ENCODE results near the gene KNOP1. TPM values are rescaled to one million over a fixed set of nuclear protein-coding genes. Genes with fewer than 3 reads are reported as not detected.

KNOP1 gene
- total RNA-seq, 1 donor from 2014 or later, result 36.0 TPM

DNA sequence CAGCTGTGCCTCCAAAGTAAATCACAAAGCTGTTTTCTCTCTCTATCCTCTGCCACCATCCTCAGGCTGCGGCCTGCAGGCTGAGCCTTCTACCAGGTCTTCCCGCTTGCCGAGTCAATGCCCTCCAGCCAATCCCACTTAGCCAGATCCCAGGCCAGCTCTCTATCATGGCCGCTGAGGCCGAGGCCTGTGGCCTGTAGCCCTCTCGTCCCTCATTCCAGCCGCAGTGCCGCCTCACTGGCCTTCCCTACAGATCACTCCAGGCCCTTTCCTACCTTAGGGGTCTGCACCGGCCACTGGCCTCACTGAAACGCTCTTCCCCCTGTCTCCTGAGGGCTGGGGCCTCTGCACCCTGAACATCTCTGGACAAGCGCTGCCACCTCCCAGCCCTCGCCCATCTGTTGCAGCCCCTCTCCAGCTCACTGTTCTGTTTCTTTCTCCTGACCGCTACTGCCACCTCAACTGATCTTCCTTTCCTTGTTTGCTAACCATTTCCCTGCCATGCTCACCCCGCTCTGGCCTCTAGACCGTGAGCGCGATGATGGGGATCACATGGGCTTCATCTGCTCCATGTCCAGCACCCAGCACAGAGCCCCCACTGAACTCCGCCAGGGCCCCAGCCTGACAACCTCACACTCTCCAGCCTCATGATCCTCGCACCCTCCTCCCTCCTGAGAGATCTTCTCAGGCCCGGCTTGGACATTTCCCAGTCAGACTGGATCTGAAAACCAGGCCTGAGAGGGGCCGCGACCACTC, 8.5 kb downstream of the KNOP1 start:
- peaks cover 8% of the 10 kb centered on the region for H3K4me1 Mint-ChIP-seq (ENCODE audit: low read depth)
- H3K36me3 Mint-ChIP-seq (ENCODE audit: low read depth), result peaks cover 30% of the 10 kb centered on the region
- H3K27ac Mint-ChIP-seq, result no peak overlapping the region
- H3K4me3 Mint-ChIP-seq, result no peak overlapping the region
- H3K27me3 Mint-ChIP-seq (ENCODE audit: insufficient read depth), result no peaks in the 10 kb centered on the region
- no peak for DNase-seq (ENCODE audit: low spot score)
- H3K9me3 Mint-ChIP-seq, result no peaks in the 10 kb centered on the region
- intact Hi-C loops (cut with micrococcal nuclease), result no loop called here

DNA sequence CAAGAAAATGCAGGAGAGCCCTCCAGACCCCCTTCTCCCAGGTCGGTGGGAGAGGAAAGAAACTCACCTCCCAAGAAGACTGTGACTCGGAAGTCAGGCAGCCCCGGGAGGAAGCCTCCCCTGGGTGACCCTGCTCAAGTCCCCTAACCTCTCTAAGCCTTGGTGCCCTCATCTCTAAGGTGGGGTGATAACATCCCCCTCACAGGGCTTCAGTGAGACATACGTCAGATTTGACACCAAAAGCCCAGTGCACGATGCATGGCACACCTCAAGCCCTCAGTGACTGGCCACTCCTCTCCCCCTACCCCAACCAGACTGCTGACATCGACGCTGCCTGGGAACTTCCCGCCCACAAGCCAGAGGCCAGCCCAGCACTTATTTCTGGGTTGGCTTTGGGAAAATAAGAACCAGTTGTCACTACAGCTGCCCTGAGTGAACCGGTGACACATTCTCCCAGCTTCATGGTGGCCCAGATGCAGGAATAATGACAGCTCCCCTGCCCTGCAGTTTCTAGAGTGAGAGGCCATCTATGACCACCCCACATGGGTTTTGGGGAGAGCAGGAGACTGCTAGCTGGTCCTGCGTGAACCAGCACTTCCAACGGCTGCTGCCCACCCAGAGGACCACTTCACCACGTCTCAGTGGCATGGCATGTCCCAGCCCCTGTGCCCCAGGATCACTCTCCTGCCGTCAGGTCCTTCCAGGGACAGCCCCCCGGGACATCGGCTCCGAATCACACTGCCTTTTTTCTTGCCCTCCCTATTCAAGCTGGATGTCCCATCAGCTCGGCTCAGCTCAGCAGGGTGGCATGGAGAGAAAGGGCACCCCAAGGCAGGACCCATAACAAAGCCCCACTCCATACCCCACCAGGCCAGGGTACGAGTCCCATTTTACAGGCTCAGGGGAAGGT, 9.5 kb downstream of the KNOP1 start:
- Mint-ChIP-seq H3K27me3 (ENCODE audit: insufficient read depth) (no peaks in the 10 kb centered on the region), H3K36me3 (ENCODE audit: low read depth) (peaks cover 25% of the 10 kb centered on the region), H3K9me3 (no peaks in the 10 kb centered on the region), H3K27ac (no peak overlapping the region), H3K4me1 (ENCODE audit: low read depth) (peaks cover 8% of the 10 kb centered on the region), H3K4me3 (no peak overlapping the region)
- DNase-seq (ENCODE audit: low spot score), result no peak
- intact Hi-C loops (cut with micrococcal nuclease), result no loop called here

DNA sequence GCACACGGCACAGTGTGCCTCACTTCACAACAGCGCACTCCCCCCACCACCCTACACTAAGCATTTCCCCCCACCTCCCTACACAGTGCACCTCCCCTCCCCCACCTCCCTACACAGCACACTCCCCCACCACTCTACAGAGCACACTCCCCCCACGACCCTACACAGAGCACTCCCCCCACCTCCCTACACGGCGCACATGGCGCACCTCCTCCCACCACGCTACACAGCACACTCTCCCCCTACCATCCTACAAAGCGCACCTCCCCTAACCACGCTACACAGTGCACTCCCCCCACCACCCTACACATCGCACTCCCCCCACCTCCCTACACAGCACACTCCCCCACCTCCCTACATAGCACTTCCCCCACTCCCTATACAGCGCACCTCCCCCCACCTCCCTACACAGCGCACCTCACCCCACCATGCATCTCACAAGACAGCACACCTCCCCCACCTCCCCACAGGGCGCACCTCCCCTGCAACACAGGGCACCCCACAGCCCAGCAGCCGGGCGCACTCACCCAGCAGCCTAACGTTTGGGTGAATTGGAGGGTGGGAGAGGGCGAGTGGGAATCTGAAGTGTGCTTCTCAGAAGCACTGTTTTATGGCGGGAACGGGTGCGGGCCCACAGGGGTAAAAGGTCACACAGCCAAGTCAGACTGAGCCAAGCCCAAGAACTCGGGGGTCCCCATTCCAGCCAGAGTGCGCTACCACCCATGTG, 10.3 kb downstream of the KNOP1 start:
- Mint-ChIP-seq H3K36me3 (ENCODE audit: low read depth) (peaks cover 26% of the 10 kb centered on the region), H3K4me1 (ENCODE audit: low read depth) (peaks cover 8% of the 10 kb centered on the region), H3K4me3 (no peak overlapping the region), H3K27ac (no peak overlapping the region), H3K27me3 (ENCODE audit: insufficient read depth) (no peaks in the 10 kb centered on the region), H3K9me3 (no peaks in the 10 kb centered on the region)
- DNase-seq (ENCODE audit: low spot score), result no peak
- intact Hi-C loops (cut with micrococcal nuclease), result no loop called here

DNA sequence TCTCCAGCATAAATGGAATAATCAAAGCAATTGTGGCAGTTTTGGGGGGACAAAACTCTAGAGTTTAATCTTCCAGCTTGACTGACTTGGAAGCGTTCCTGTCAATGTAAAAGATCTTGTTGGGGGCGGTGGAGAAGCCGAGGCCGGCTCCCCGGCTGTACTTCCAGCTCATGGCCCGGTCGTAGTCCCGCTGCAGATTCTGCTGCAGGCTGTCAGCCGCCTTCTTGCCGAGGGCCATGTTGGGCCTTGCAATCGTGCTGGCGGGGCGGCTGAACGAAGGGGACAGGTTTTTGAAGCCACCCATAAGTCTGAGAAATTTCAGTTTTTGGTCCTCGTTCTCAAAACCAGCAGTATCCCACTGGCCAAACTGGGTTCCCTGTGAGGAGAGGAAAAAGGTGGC, 11.2 kb downstream of the KNOP1 start:
- peaks cover 30% of the 10 kb centered on the region for H3K36me3 Mint-ChIP-seq (ENCODE audit: low read depth)
- H3K9me3 Mint-ChIP-seq, result no peaks in the 10 kb centered on the region
- no peak overlapping the region for H3K4me3 Mint-ChIP-seq
- intact Hi-C loops (cut with micrococcal nuclease), result no loop called here
- peaks cover 6% of the 10 kb centered on the region for H3K4me1 Mint-ChIP-seq (ENCODE audit: low read depth)
- no peak overlapping the region for H3K27ac Mint-ChIP-seq
- no peak for DNase-seq (ENCODE audit: low spot score)
- no peaks in the 10 kb centered on the region for H3K27me3 Mint-ChIP-seq (ENCODE audit: insufficient read depth)

DNA sequence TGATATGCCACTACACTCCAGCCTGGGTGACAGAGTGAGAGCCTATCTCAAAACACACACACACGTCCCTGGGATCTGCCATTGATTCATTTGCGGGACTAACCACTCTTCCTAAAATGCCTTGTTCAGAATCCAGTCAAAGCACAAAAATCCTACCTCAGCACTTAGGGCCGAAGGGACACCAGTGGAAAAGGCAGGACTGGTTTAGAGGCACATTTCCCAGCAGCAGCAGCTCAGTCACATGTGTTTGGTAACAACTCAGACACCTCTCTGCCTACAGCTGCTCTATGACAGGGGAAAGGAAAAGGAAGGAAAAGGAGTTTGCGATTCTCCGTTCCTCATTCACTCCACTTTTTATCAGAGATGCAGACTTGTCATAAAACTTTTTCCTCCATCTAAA, 12.2 kb downstream of the KNOP1 start:
- Mint-ChIP-seq H3K9me3 (no peaks in the 10 kb centered on the region), H3K4me1 (ENCODE audit: low read depth) (no peaks in the 10 kb centered on the region), H3K27me3 (ENCODE audit: insufficient read depth) (no peaks in the 10 kb centered on the region), H3K36me3 (ENCODE audit: low read depth) (peaks cover 28% of the 10 kb centered on the region), H3K27ac (no peak overlapping the region), H3K4me3 (no peak overlapping the region)
- intact Hi-C loops (cut with micrococcal nuclease), result no loop called here
- DNase-seq (ENCODE audit: low spot score), result no peak

DNA sequence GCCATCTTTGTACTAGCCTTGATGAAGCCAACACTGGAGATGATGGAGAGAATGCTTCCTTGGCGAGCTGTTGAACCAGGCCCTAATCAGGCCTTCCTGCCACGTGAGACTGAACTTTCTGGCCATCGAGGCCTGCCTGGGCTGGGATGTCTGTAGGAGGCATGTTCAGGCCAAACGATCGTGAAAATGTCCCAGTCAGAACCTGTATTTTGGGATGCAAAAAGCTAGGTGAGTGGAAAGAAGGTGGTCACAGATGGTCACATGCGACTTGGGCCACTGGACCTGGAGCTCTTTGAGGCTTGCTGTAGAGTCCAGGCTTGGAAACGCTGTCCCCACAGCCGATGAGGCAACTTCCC, 12.9 kb downstream of the KNOP1 start:
- Mint-ChIP-seq H3K36me3 (ENCODE audit: low read depth) (peaks cover 29% of the 10 kb centered on the region), H3K27ac (no peak overlapping the region), H3K4me3 (no peak overlapping the region), H3K9me3 (no peaks in the 10 kb centered on the region), H3K4me1 (ENCODE audit: low read depth) (no peaks in the 10 kb centered on the region), H3K27me3 (ENCODE audit: insufficient read depth) (no peaks in the 10 kb centered on the region)
- no peak for DNase-seq (ENCODE audit: low spot score)
- intact Hi-C loops (cut with micrococcal nuclease), result no loop called here

DNA sequence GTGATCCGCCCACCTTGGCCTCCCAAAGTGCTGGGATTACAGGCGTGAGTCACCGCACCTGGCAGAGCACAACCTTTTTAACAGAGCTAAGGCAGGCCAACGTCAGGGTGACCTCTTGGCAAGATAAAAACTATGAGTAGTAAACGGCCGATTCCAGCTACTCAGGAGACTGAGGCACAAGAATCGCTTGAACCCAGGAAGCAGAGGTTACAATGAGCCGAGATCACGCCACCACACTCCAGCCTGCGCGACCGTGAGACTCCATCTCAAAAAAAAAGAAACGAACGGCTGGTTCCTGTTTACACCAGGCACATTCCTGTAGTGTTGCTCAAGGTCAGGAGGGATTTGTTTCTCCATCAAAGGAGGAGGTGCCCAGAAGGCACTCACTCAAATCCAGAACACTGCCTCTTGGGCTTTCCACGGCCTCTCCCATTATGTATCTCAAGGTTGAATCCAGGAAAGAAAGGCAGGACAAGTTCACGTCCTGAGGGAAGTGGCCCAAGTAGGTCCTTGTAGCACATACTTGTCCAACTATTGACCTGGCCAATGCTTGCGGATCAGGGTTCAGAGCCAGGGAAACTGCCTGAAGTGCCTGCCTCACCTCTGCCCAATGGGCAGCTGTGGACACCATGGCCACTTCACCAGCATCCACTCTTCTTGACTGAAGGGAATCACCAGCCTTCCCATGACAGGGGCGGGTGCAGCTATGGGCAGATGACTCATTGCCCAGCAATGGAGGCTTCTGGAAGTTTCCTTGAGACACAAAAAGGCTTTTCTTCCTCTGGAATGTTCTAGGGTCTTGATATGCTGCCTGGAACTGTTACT, 13.5 kb downstream of the KNOP1 start:
- no peak for DNase-seq (ENCODE audit: low spot score)
- Mint-ChIP-seq H3K9me3 (no peaks in the 10 kb centered on the region), H3K27me3 (ENCODE audit: insufficient read depth) (no peaks in the 10 kb centered on the region), H3K36me3 (ENCODE audit: low read depth) (peaks cover 28% of the 10 kb centered on the region), H3K27ac (no peak overlapping the region), H3K4me1 (ENCODE audit: low read depth) (no peaks in the 10 kb centered on the region), H3K4me3 (no peak overlapping the region)
- intact Hi-C loops (cut with micrococcal nuclease), result no loop called here

DNA sequence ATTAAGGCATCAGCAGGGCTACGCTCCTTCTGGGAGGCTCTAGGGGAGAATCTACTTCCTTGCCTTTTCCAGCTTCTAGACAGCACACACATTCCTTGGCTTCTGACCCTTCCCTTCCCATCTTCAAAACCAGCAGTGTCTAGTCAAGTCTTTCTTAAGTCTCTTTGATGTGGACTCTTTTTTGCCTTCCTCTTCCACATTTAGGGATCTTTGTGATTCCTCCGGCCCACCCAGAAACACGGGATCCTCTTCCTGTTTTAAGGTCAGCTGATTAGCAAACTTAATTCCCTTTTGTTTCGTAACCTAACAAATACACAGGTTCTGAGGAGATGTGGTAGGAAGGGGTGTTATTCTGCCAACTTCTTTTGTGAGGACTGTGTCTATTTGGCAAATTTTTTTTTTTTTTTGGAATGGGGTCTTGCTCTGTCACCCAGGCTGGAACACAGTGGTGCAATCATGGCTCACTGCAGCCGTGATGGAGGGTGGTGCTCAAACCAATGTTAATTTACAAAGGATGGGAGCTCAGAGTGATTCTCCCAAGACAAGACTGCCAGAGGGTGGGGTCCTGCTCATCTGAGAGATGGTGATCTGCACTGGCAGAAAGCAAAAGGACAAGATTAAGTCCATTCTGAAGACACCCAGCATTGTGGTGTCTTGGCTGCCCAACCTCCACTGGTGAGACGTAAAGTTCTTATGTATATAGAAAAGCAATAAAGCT, 14.7 kb downstream of the KNOP1 start:
- H3K27me3 Mint-ChIP-seq (ENCODE audit: insufficient read depth), result no peaks in the 10 kb centered on the region
- no peaks in the 10 kb centered on the region for H3K9me3 Mint-ChIP-seq
- no peak for DNase-seq (ENCODE audit: low spot score)
- H3K27ac Mint-ChIP-seq, result no peak overlapping the region
- no peak overlapping the region for H3K4me3 Mint-ChIP-seq
- intact Hi-C loops (cut with micrococcal nuclease), result no loop called here
- peaks cover 29% of the 10 kb centered on the region for H3K36me3 Mint-ChIP-seq (ENCODE audit: low read depth)
- H3K4me1 Mint-ChIP-seq (ENCODE audit: low read depth), result peaks cover 6% of the 10 kb centered on the region

DNA sequence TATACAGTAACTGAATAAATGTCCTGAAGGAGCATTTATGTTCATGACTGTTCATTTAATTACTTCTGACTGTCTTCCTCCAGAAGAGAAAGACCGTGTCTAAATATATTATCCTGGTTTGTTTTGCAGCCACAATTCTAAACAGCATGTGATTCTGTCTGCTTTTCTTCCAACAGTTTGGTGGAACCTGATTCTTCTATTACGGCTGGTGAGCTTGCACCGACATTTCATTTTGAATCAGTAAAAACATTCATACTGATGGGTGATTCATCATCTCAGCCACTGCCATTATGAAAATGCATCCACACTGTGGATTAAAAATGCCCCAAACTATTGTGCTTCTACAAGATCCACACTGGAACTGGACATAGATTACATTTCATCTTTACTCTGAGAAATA, 16.9 kb downstream of the KNOP1 start:
- intact Hi-C loops (cut with micrococcal nuclease), result no loop called here
- no peak for DNase-seq (ENCODE audit: low spot score)
- Mint-ChIP-seq H3K27me3 (ENCODE audit: insufficient read depth) (no peaks in the 10 kb centered on the region), H3K36me3 (ENCODE audit: low read depth) (peaks cover 39% of the 10 kb centered on the region), H3K9me3 (no peaks in the 10 kb centered on the region), H3K4me1 (ENCODE audit: low read depth) (peaks cover 23% of the 10 kb centered on the region), H3K27ac (no peak overlapping the region), H3K4me3 (no peak overlapping the region)

DNA sequence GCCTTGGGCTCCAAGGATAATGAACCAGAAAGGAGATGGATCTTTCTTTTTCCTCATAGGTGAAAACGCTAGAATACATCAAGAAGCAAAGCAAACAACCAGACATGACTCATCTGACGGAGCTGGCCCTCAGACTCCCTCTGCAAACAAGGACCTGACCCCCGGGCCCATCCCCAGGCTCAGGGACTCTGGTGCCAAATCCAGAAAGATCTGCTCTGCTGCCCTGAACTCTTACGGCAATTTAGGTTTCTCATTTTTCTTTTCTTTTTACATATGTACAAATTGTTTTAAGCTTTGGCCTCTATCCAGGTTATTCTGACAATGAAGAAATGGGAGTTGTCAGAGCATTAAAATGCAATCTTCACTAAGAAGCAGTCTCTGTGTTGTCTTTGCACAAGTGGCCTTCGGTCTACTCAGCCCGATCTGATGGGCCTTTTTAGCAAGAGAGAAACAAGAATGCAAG, 17.7 kb downstream of the KNOP1 start:
- DNase-seq (ENCODE audit: low spot score), result no peak
- intact Hi-C loops (cut with micrococcal nuclease), result no loop called here
- Mint-ChIP-seq H3K4me1 (ENCODE audit: low read depth) (peaks cover 25% of the 10 kb centered on the region), H3K4me3 (no peak overlapping the region), H3K27ac (no peak overlapping the region), H3K36me3 (ENCODE audit: low read depth) (peaks cover 35% of the 10 kb centered on the region), H3K27me3 (ENCODE audit: insufficient read depth) (no peaks in the 10 kb centered on the region), H3K9me3 (no peaks in the 10 kb centered on the region)

DNA sequence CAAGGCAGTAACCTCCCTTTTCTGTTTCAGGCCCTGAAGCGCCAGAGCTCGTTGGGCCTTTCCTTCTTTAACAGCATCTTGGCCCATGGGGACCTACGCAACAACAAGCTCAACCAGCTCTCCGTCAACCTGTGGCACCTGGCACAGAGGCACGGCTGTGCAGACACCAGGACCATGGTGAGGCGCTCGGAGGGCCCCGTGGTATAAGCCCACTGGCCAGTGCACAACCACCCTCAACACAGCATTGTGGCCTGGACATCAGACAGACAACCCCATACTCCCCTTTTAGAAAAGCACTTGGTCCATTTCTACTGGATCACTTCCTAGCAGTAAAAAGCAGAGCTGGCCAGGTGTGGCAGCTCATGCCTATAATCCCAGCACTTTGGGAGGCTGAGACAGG, 18.6 kb downstream of the KNOP1 start:
- Mint-ChIP-seq H3K4me1 (ENCODE audit: low read depth) (peaks cover 25% of the 10 kb centered on the region), H3K27ac (no peak overlapping the region), H3K4me3 (no peak overlapping the region), H3K9me3 (no peaks in the 10 kb centered on the region), H3K36me3 (ENCODE audit: low read depth) (peaks cover 32% of the 10 kb centered on the region), H3K27me3 (ENCODE audit: insufficient read depth) (no peaks in the 10 kb centered on the region)
- no peak for DNase-seq (ENCODE audit: low spot score)
- intact Hi-C loops (cut with micrococcal nuclease), result loop anchor here (5.0 kb wide), 1 partner anchor 188 kb away; no protein-coding TSS in a partner anchor
